Fibroblast of gingiva (primary cell): ENCODE data around the gene ANKRD13D.

Source experiments
- DNase-seq: peaks from one replicate; pipeline ENCODE4 v3.0.0-alpha.2; 2011; ENCODE audit warnings: low read depth

The ANKRD13D gene

DNA sequence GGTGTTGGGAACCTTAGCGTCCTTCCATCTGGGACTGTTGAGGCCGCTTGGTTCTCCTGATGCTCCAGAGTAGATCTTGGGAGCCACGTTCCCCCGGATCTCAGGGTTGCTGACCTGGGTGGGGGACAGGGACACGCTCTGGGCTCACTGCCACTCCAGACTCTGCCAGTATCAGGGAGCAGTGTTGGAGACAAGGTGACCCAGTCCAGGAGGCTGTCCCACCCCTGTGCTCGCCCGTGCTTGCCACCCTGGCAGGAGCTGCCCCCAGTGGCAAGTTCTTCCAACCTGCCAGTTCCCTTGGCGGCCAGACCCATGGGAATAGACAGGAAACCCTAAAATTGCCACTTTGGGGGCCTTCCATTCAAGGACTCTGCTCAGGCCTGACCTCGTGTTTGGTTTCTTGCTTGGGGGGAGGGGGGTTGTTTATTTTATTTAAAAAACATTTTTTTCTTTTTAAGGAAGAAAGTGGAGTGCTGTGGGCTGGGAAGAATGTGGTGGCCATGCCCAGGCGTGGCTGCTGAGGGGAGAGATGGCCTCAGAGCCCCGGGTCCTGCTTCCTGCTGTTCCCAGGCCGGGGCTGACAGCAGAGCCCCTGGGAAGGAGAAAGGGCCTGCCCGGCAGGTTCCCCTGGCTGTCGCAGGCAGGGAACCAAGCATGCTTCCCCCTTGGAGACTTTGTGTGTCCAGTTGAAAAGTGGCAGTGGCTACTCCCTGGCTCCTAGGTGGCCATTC lies 15.7 kb upstream of the ANKRD13D start:
- no peak for DNase-seq

DNA sequence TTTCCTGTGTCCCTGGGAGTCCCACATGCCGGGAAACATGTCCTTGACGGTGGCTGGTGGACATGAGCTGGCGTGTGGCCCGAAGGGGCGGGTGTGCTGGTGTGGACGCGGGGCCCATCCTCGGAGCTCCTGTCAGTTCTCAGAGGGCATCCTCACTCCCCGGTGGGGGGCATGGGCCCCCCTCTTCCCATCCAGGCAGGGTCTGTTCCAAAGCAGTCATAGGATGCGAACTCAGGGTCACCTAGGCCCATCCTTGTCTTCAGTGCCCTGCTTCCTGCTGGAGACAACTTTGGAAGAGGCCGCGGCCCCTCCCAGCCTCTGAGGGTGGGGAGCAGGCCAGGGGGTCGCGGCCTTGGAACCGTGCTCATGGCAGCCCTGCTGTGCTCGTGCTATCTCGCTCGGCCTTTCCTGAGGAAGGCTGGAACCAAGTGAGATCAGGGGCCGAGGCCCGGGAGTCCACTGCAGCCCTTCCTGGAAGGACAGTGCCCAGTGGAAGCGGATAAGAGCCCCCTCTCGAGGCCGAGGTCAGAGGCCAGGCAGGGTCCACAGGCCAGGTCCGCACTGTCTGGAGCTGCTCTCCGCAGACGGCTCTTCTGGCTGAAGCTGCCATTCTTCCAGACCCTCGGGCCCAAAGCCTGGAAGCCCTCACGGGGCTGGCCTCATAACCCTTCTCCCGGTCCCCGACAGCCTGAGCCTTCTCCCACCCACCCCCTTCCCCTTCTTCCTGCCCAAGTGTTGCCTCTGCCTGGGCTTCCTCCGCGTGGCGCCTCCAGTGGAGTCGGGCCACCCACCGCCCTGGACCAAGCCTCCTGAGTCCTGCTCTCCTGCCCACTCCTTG lies 14.1 kb upstream of the ANKRD13D start:
- DNase-seq, result no peak

DNA sequence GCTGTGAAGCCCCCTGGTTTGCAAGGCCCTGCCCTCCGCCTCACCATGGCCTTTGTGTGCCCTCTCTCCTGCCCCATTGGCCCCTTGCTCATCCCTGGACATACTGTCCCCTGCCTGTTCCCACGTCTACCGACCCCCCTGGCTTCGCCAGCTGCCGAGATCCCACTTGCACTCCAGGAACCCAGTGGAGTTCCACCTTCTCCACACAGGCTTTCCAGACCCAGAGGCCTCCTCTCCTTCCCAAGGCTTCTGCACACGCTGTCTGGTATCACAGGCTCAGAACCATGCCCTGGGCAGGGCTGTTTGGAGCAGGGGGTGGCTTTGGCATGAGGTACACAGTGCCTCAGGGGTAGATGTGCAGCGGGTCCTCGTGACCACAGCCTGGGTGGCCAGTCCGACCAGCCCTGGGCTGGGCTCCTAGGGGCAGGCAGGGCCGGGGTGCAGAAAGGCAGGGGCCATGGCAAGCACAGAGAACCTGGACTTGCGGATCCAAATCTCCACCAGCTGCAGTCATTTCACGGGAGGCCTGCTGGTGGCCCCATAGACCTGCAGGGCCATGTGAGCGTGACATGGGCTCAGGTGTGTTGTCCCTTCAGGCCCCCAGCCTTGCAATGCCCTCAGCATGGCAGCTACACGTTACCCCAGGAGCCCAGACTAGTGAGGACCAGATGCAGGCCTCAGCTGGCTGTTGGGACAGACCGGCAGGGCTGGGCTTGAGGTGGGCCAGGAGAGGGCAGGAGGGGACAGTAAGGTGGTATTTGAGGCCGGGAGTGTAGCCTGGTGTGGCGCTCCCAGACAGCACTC lies 13.3 kb upstream of the ANKRD13D start:
- no peak for DNase-seq

DNA sequence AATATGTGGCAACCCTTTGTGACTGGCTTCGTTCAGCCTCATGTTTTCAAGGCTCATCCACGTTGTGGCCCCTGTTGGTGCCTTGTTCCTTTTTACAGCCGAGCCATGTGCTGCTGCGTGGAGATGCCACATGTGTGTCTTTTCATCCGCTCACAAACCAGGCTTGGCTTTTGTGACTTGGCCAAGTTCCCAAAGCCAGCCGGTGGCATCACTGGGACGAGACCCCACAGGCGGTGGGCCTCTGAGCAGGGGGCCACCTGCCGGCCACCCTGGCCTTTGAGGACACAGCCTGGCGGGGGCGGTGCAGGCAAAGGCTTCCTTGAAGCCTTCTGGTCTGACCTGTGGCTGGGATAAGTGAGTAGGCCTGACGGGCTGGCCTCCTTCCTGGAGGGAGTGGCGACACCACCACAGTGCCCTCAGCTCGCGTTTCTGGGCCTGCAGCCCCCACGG lies 12.3 kb upstream of the ANKRD13D start:
- DNase-seq, result peak; percentile 53

DNA sequence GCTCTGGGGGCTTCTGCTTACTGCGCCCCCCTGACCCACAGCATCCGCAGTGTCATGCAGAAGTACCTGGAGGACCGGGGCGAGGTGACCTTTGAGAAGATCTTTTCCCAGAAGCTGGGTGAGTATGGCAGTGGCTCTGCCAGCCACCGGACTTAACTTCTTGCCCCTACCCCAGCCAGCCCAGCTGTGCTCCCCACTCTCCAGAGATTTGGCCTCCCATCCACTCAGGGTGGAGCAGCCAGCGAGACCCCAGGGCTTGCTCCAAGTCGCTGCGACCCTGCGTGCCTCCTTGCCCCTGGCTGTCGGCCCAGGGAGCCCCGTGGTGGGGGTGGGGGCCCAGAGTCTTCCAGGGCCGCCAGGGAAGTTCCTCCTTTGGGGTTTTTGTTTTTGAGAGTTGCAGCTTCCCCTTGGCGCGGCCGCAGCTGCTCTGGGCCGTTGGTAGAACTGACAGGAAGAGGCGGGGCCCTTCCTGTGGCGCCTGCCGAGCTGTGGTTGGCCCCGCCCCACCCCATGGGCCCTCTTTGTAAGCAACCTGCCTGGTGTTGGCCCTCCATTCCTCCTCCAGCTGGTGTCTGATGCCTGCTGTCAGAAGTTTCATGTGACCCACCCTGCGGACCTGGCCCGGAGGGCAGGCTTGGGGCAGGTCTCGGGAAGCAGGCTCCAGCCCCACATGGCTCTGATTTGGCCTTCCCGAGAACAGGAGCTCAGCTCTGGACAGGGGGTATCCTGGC lies 11.7 kb upstream of the ANKRD13D start:
- DNase-seq, result peak; percentile 65

DNA sequence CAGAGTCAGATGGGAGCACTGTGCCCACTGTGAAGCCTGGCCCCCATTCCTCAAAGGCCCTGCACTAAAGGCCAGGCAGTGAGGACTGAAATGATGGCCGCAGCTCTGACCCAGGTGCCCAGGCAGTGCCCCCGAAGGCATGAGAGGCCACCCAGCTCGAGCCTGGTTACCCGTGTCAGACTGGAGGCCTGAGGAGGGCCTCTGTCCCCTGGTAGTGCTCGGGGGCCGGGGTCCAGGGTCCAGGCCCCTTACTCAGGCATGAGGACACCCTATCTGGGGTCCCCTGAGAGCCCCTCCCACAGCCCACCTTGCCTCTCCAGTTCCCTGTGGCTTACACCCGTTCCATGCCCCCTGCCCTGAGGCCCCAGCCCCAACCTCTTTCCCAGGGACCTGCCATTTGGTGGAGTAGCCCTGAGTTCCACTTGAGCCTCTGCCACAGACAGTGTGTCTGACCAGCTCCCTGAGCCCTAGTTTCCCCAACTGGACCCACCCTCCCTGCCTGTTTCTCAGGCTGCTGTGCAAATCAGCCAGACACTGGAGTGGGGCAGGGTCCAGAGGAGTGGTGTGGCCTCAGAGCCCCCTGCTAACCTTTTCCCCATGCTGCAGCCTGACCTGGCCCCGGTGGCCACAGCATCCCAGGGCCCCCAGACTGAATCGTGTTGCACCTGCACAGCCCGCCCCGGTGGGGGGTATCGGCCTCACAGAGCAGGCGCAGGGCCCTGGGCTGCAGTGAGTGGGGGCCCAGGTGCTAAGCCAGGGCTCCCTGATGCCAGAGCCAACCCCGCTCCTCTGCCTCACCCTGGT lies 10.8 kb upstream of the ANKRD13D start:
- DNase-seq, result no peak

DNA sequence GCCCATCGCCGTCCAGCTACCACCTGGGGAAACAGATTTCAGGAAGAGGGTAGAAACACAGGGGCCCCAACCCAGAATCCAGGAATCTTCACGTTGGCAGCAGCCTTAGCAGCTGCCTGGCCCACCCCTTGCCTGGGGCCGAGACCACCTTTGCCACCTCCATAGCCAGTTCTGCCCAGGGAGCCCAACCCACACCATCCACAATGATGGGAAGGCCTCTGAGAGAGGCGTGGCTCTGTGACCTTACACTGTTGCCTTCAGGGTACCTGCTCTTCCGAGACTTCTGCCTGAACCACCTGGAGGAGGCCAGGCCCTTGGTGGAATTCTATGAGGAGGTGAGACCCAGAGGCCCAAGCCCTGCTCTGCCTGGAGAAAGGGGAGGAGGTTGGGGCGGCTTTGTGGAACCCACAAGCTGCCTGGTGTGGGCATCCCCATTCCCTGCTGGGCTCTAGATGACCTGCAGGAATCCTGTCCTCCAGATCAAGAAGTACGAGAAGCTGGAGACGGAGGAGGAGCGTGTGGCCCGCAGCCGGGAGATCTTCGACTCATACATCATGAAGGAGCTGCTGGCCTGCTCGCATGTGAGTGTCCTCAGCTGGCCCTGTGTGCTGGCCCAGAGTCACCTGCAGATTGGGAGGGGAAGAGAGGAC lies 10.0 kb upstream of the ANKRD13D start:
- no peak for DNase-seq

DNA sequence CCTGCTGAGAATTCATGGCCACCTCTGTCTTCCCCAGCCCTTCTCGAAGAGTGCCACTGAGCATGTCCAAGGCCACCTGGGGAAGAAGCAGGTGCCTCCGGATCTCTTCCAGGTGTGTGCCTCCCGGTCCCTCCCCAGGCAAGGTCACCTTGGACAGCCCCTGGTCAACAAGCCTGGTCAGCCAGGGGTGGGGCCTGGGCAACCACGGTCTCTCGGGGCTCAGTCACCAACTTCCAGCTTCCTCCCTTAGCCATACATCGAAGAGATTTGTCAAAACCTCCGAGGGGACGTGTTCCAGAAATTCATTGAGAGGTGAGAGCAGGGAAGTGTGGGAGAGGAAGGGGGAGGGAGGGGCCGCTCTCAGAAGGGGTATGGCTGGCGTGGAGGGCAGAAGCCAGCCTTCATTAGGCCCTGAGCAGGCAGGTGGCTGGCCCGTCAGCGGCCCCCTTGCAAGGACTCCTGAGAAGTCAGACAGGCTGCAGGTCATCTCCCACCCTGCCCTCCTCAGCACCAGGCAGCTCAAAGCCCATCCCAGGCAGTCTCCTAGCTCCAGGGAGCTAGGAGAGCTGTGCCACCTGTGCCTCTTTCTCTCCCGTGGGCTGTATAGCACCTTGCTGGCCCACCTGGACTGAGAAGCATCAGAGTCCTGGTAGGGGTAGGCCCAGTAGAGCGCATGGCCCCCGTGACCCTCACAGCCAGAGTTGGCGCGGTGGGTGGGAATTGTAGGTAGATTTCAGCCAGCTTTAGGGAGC lies 9.3 kb upstream of the ANKRD13D start:
- no peak for DNase-seq

DNA sequence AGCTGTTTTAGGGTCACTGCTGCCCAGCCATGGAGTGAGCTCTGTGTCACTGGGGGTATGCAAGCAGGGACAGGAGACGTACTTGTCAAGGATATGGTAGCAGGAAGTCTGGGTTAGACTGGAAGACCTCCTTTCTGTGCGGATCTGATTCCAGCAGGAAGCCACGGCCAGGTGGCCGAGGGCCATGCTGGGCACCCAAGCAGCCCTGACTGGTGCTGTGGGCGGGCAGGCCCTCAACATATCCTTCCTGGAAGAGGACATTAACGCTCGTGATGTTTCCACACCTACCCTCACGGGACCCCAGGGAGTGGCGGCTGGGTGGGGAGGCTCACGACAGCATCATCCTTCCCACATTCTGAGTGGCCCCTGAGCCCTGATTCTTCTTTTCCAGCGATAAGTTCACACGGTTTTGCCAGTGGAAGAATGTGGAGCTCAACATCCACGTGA lies 8.7 kb upstream of the ANKRD13D start:
- no peak for DNase-seq

DNA sequence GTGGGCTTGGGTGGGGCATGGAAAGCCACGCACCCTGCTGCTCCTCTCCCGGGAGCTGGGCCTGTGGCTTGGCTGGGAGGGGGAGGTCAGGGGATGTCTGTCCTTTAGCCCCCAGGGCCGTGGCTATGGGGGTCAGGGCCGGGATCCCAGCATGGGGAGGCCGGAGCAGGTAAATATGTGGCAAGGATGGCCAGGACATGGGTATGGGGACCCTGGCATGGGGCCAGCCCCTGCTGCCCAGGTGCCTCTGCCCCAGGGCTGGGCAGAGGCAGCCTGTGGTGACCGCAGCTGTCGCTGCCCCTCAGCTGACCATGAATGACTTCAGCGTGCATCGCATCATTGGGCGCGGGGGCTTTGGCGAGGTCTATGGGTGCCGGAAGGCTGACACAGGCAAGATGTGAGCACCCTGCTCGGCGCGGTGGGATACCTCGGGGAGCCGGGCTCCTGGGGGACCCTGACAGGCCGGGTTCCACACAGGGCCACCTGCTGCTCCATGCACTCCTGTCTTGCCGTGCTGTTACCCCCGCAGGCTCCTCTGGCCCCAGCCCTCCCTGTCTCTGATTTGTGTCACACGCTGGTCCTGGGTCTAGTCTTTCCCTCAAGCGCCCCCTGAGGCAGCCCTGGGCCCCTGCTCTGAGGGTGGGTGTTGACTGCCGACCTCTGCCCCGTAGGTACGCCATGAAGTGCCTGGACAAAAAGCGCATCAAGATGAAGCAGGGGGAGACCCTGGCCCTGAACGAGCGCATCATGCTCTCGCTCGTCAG lies 8.1 kb upstream of the ANKRD13D start:
- DNase-seq, result no peak

DNA sequence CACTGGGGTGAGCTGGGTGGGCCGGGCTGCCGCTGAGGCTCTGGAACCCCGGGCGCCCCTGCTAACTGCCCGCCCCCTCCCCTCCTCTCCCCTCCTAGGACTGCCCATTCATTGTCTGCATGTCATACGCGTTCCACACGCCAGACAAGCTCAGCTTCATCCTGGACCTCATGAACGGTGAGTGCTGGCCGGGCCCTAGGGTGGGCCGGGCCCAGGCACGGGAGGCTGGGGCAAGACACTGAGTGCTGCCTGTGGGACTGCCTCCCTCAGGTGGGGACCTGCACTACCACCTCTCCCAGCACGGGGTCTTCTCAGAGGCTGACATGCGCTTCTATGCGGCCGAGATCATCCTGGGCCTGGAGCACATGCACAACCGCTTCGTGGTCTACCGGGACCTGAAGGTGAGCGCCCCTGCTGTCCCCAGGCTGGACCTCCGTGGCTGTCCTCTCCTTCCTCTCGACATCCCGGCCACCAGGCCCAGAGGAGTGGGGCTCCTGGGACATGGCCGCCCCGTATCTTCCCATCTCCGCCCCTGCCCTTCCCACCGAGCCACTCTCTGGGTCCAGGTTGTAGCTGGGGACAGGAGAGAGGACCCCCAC lies 7.5 kb upstream of the ANKRD13D start:
- DNase-seq, result no peak

DNA sequence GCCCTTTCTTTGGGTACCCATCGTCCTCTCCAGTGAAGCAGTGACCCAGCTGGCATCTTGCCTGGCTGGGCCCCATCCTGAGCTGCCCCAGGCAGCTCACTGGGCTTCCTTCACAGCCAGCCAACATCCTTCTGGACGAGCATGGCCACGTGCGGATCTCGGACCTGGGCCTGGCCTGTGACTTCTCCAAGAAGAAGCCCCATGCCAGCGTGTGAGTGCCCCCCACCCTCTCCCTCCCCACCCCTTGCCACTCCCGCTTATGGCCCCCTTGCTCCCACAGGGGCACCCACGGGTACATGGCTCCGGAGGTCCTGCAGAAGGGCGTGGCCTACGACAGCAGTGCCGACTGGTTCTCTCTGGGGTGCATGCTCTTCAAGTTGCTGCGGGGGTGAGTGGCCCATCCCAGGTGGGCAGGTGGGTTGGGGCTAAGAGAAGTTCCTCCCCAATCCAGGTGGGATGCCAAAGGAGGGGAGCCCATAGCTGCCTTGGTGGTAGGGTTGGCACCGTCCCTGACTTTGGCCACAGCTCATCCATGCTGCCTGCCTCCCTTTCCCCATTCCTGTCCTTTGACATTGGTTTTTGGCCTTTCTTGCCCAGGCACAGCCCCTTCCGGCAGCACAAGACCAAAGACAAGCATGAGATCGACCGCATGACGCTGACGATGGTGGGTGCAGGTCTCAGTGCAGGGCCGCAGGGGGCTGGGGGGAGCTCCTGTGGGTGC lies 6.8 kb upstream of the ANKRD13D start:
- DNase-seq, result no peak

DNA sequence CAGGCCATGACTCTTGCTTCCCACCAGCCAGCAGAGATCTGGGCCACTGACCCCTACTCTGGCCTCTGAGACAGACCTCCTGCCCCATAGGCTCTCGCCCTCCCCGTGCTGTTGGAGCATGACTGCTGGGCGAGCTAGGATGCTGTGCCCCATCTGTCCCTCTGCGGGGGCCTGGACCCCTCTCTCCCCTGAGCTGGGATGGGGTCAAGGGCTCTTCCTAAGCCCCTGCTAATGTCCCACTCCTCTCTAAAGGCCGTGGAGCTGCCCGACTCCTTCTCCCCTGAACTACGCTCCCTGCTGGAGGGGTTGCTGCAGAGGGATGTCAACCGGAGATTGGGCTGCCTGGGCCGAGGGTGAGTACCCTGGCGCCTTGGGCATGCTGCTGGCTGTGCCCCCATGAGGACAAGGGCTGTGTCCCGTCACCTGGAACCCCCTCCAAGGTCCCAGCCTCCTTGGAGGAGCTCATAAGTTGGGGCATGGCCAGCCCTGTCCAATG lies 6.2 kb upstream of the ANKRD13D start:
- no peak for DNase-seq

DNA sequence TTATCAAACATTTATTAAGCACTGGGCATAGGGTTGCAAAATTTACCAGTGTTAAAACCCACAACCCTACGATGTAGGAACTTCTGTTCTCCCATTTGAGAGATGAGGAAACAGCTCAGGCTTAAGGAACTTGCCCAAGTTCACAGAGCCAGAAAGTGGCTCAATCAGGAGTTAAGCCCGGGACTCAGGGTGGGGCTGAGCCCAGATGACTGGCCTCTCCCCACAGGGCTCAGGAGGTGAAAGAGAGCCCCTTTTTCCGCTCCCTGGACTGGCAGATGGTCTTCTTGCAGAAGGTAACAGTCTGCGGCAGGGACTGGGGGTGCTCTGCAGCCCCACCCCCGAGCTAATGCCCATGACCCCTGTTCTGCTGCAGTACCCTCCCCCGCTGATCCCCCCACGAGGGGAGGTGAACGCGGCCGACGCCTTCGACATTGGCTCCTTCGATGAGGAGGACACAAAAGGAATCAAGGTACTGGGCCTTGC lies 5.6 kb upstream of the ANKRD13D start:
- no peak for DNase-seq

DNA sequence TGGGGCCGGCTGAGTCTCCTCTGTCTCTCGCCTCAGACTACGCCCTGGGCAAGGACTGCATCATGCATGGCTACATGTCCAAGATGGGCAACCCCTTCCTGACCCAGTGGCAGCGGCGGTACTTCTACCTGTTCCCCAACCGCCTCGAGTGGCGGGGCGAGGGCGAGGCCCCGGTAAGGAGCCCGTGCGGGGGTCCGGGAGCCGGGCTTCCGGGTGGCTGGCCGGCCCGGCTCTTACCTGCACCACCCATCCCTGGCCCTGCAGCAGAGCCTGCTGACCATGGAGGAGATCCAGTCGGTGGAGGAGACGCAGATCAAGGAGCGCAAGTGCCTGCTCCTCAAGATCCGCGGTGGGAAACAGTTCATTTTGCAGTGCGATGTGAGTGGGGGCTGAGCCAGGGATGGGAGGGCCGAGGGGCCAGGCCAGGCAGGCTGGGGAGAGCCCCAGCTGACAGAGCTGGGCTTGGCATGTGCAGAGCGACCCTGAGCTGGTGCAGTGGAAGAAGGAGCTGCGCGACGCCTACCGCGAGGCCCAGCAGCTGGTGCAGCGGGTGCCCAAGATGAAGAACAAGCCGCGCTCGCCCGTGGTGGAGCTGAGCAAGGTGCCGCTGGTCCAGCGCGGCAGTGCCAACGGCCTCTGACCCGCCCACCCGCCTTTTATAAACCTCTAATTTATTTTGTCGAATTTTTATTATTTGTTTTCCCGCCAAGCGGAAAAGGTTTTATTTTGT lies 4.1 kb upstream of the ANKRD13D start:
- DNase-seq, result no peak

DNA sequence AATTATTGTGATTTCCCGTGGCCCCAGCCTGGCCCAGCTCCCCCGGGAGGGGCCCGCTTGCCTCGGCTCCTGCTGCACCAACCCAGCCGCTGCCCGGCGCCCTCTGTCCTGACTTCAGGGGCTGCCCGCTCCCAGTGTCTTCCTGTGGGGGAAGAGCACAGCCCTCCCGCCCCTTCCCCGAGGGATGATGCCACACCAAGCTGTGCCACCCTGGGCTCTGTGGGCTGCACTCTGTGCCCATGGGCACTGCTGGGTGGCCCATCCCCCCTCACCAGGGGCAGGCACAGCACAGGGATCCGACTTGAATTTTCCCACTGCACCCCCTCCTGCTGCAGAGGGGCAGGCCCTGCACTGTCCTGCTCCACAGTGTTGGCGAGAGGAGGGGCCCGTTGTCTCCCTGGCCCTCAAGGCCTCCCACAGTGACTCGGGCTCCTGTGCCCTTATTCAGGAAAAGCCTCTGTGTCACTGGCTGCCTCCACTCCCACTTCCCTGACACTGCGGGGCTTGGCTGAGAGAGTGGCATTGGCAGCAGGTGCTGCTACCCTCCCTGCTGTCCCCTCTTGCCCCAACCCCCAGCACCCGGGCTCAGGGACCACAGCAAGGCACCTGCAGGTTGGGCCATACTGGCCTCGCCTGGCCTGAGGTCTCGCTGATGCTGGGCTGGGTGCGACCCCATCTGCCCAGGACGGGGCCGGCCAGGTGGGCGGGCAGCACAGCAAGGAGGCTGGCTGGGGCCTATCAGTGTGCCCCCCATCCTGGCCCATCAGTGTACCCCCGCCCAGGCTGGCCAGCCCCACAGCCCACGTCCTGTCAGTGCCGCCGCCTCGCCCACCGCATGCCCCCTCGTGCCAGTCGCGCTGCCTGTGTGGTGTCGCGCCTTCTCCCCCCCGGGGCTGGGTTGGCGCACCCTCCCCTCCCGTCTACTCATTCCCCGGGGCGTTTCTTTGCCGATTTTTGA lies 3.3 kb upstream of the ANKRD13D start:
- DNase-seq, result no peak
